Measurements from ENCODE around the gene CA10. TPM values are rescaled to one million over a fixed set of nuclear protein-coding genes. Genes with fewer than 3 reads are reported as not detected.

Gene CA10
- total and polyA plus RNA-seq, 8 donors: 1.3 TPM; not detected in 7

DNA sequence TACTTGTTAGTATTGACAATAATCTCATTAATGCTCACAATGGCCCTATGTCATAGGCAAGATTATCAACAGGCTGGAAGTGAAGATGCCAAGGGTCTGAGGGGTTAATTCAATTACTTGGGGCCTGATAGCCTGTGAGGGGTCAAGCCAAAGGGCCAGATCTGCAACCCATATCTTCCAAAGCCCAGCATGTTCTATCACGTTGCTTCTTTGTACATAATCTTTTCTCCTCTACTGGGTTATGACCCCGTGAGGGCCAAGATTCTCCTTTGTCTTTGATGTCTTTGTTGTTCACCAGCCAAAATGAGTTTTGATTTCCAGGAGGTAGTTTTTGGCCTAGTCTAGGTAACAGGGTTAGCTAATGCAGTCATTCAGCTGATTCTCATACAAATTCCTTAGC is 551.0 kb downstream of the CA10 start:
- Histone ChIP-seq H3K36me3 (no peaks in the 10 kb centered on the region), H3K4me3 (no peak overlapping the region), H3K27ac (no peak overlapping the region), H3K9me3 (no peaks in the 10 kb centered on the region), H3K27me3 (no peaks in the 10 kb centered on the region), H3K4me1 (no peaks in the 10 kb centered on the region)
- no peak for DNase-seq
- TF ChIP-seq EP300 (IDR thresholded peaks at IDR 0.05) (no peak), POLR2AphosphoS5 (IDR thresholded peaks at IDR 0.05) (no peak), POLR2A (IDR thresholded peaks at IDR 0.05) (no peak)
- TF ChIP-seq, protein P1, sequence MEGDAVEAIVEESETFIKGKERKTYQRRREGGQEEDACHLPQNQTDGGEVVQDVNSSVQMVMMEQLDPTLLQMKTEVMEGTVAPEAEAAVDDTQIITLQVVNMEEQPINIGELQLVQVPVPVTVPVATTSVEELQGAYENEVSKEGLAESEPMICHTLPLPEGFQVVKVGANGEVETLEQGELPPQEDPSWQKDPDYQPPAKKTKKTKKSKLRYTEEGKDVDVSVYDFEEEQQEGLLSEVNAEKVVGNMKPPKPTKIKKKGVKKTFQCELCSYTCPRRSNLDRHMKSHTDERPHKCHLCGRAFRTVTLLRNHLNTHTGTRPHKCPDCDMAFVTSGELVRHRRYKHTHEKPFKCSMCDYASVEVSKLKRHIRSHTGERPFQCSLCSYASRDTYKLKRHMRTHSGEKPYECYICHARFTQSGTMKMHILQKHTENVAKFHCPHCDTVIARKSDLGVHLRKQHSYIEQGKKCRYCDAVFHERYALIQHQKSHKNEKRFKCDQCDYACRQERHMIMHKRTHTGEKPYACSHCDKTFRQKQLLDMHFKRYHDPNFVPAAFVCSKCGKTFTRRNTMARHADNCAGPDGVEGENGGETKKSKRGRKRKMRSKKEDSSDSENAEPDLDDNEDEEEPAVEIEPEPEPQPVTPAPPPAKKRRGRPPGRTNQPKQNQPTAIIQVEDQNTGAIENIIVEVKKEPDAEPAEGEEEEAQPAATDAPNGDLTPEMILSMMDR (IDR thresholded peaks at IDR 0.05): no peak
- WGBS, 5 donors: 23 to 48% (median 30%) methylated on average over 2 of the region's 2 CpGs
- intact Hi-C loops (cut with DNase I; ENCODE audit: low total_unique reads): no loop called here

DNA sequence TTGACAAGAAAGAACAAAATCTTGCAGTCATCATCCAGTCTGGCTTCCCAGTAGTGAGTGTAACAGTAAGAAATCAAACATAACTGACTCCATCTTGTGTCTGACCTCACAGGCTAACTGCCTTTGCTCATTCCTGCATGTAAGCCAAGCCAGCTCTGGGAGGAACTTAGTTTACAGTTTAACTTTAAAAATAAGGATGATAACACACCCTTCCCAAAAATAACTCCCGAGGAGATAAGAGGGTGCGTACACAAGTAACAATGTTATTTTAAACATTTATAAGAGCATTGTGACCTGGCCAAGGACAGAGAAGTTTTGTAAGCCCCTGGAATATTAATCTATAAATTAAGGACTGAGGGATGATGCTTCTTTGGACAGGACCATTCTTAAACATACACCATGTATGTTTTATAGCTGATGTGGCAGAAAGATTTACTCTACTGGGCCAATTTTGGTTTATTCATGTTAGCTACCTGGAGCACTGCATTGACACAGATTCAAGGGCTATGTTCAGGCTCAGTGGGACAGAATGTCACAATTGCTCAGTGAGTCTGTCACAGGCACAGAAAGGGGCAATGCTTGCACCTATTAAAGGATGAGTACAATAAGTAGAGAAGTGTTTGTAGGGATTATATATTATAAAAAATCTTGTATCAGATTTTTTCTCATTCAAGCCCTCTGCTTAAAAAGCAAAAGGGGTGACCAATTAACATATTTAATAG is 554.1 kb downstream of the CA10 start:
- no peak overlapping the region for H3K27ac ChIP-seq
- intact Hi-C loops (cut with DNase I; ENCODE audit: low total_unique reads): no loop called here
- 10 to 43% (median 30%) methylated on average over 2 of the region's 2 CpGs for WGBS, 5 donors
- H3K9me3 ChIP-seq: no peaks in the 10 kb centered on the region
- no peak overlapping the region for H3K4me3 ChIP-seq
- no peaks in the 10 kb centered on the region for H3K36me3 ChIP-seq
- H3K4me1 ChIP-seq: no peaks in the 10 kb centered on the region
- peak in 1 of 2 donors; percentile 10 for DNase-seq
- H3K27me3 ChIP-seq: no peaks in the 10 kb centered on the region
- TF ChIP-seq POLR2AphosphoS5 (IDR thresholded peaks at IDR 0.05) (no peak), POLR2A (IDR thresholded peaks at IDR 0.05) (no peak), EP300 (IDR thresholded peaks at IDR 0.05) (no peak)
- TF ChIP-seq, protein P1 (IDR thresholded peaks at IDR 0.05): no peak

DNA sequence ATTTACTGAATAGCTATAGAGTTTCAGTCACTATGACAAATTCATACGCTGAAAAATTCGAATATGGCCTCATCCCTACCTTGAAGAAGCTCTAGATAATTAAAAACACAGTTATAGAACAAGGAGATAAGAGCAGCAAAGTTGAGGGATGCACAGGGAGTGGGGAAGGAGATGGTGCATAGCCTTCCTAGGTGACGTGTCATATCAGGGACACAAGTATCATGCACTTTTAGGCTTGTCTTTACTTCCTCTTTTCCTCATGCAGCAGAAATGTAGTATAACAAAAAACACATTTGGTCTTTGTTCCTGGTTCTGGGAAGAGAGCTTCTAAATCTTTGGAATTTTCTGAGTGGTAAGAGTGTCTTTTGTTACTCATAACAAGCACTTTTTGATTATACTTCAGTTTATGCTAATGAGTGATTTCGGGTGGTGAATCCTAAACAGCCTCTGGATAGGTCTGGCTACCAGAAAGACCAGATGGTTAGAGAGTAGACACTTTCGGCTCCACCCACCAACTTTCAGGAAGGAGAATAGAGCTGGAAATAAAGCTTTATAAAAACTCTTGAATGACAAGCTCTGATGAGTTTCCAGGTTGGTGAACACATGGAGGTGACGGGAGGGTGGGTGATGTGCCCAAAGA is 556.8 kb downstream of the CA10 start:
- DNase-seq: no peak
- intact Hi-C loops (cut with DNase I; ENCODE audit: low total_unique reads): no loop called here
- Histone ChIP-seq H3K27me3 (no peaks in the 10 kb centered on the region), H3K36me3 (no peaks in the 10 kb centered on the region), H3K9me3 (no peaks in the 10 kb centered on the region), H3K27ac (no peak overlapping the region), H3K4me1 (no peaks in the 10 kb centered on the region), H3K4me3 (no peak overlapping the region)
- TF ChIP-seq EP300 (IDR thresholded peaks at IDR 0.05): no peak
- TF ChIP-seq POLR2A (IDR thresholded peaks at IDR 0.05): no peak
- TF ChIP-seq, protein P1 (IDR thresholded peaks at IDR 0.05): no peak
- TF ChIP-seq POLR2AphosphoS5 (IDR thresholded peaks at IDR 0.05): no peak
- WGBS, 5 donors: 71 to 76% (median 72%) methylated on average over 6 of the region's 6 CpGs

DNA sequence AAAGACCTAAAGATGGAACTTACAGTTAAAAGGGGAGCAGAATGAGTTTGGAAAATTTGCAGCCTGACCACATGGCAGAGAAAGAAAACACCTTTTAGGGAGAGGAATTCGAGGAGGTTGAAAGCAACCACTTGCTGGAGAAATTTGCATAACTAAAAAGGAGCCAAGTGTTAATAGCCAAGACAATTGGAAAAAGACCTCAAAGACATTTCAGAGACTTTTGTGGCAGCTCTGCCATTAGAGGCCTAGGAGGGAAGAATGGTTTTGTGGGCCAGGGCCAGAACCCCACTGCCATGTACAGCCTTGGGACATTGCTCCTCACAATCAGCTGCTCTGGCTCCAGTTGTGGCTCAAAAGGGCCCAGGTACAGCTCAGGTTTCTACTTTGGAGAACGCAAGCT is 559.7 kb downstream of the CA10 start:
- WGBS, 5 donors: 53 to 63% (median 60%) methylated on average over 2 of the region's 2 CpGs
- TF ChIP-seq EP300 (IDR thresholded peaks at IDR 0.05): no peak
- TF ChIP-seq POLR2A (IDR thresholded peaks at IDR 0.05): no peak
- no peak for TF ChIP-seq POLR2AphosphoS5 (IDR thresholded peaks at IDR 0.05)
- TF ChIP-seq, protein P1 (IDR thresholded peaks at IDR 0.05): no peak
- intact Hi-C loops (cut with DNase I; ENCODE audit: low total_unique reads): no loop called here

More for the DNA sequence above, 559.7 kb downstream of the CA10 start:
- no peak overlapping the region for H3K27ac ChIP-seq
- DNase-seq: no peak
- H3K4me3 ChIP-seq: no peak overlapping the region
- no peaks in the 10 kb centered on the region for H3K9me3 ChIP-seq
- H3K36me3 ChIP-seq: no peaks in the 10 kb centered on the region
- no peaks in the 10 kb centered on the region for H3K27me3 ChIP-seq
- H3K4me1 ChIP-seq: no peaks in the 10 kb centered on the region
